Gastrocnemius medialis (tissue), 4 donors: ENCODE results near the gene SESTD1. TPM values are rescaled to one million over a fixed set of nuclear protein-coding genes. Genes with fewer than 3 reads are reported as not detected.

Experiments
- ATAC-seq, 2 donors: fragments of 150-250 bp; one replicate each; pipeline ENCODE4 v1.9.1; 2016
- DNase-seq, 2 donors: peaks; one replicate each; pipeline ENCODE4 v3.0.0-alpha.2; 2019
- H3K27ac ChIP-seq, 4 donors: fragments of 200-600 bp; sonication (generic); 1 replicate in 1 of 4; 2 replicates in 3 of 4; pipeline ENCODE4 v1.5.1; 2016 to 2018; ENCODE audit warnings: mild to moderate bottlenecking in 2 of 4, moderate library complexity in 1 of 4
- H3K27me3 ChIP-seq, 3 donors: fragments of 200-600 bp; sonication (generic) in 2 of 3; 1 replicate in 1 of 3; 2 replicates in 2 of 3; pipeline versions ENCODE4 v1.5.1 to v1.6.0; 2016 to 2019; ENCODE audit warnings: mild to moderate bottlenecking in 1 of 3, moderate library complexity in 1 of 3
- H3K36me3 ChIP-seq, 2 donors: fragments of 200-600 bp; sonication (generic) in 1 of 2; one replicate each; pipeline ENCODE4 v1.5.1; 2017 to 2018
- H3K4me1 ChIP-seq, 2 donors: fragments of 200-600 bp; sonication (generic) in 1 of 2; one replicate each; pipeline ENCODE4 v1.5.1; 2016 to 2017; ENCODE audit warnings: mild to moderate bottlenecking in 2 of 2
- H3K4me3 ChIP-seq, 4 donors: fragments of 200-600 bp; sonication (generic) in 3 of 4; 1 replicate in 1 of 4; 2 replicates in 3 of 4; pipeline ENCODE4 v1.5.1; 2016 to 2019; ENCODE audit warnings: mild to moderate bottlenecking in 2 of 4
- H3K9me3 ChIP-seq, 3 donors: fragments of 200-600 bp; sonication (generic) in 2 of 3; 1 replicate in 1 of 3; 2 replicates in 2 of 3; pipeline ENCODE4 v1.5.1; 2016 to 2019
- CTCF ChIP-seq, 5 experiments: fragments of 450-650 bp in 3 of 5; fragments of 200-600 bp in 2 of 5; sonication (generic) in 2 of 5; IDR thresholded peaks in 4 of 5; conservative IDR thresholded peaks in 1 of 5; 1 replicate in 4 of 5; 2 replicates in 1 of 5; pipeline ENCODE4 v1.5.1; 2016 to 2019; ENCODE audit warnings: antibody characterized with exemption in 5 of 5, mild to moderate bottlenecking in 3 of 5, moderate library complexity in 3 of 5
- POLR2A ChIP-seq, 2 donors: fragments of 450-650 bp; IDR thresholded peaks; one replicate each; pipeline ENCODE4 v1.6.1; 2017; ENCODE audit warnings: antibody characterized with exemption in 2 of 2, mild to moderate bottlenecking in 2 of 2, moderate library complexity in 2 of 2
- in situ Hi-C, 4 donors: fragments of 200-750 bp; cut with MboI; loops; one replicate each; pipeline versions ENCODE4 v1.15.0 to v1.8.0; 2017; ENCODE audit warnings: low sequenced_read_pairs in 4 of 4
- intact Hi-C: fragments of 100-400 bp; cut with DNase I; formaldehyde crosslinking; loops from one replicate; pipeline ENCODE4 v1.15.1; 2023; ENCODE audit warnings: low total_unique reads
- total RNA-seq, 4 donors: library from RNA; depleted of rRNA; stranded (reverse); fragments of >200 nt; gene quantifications; one replicate each; pipeline versions ENCODE4 v1.1.0 to v1.2.3, GENCODE V29; 2016

Gene SESTD1
- total RNA-seq, 4 donors from 2014 or later: 4.1 to 11.0 (median 8.6) TPM

GRCh38 chr2:179252423-179252822 lies 12.2 kb downstream of the SESTD1 start:
- H3K4me1 ChIP-seq: peaks cover 5 to 13% of the 10 kb centered on the region in 2 donors
- H3K27me3 ChIP-seq: no peaks in the 10 kb centered on the region
- H3K4me3 ChIP-seq: no peak overlapping the region
- in situ Hi-C loops (no loop called here), intact Hi-C loops (no loop called here)
- DNase-seq: no peak
- H3K27ac ChIP-seq: no peak overlapping the region
- TF ChIP-seq CTCF (IDR thresholded peaks at IDR 0.05 in 4 of 5, conservative IDR thresholded peaks at IDR 0.05 in 1 of 5) (no peak), POLR2A (IDR thresholded peaks at IDR 0.05) (no peak)
- H3K36me3 ChIP-seq: no peaks in the 10 kb centered on the region
- ATAC-seq: no peak
- no peaks in the 10 kb centered on the region for H3K9me3 ChIP-seq

DNA sequence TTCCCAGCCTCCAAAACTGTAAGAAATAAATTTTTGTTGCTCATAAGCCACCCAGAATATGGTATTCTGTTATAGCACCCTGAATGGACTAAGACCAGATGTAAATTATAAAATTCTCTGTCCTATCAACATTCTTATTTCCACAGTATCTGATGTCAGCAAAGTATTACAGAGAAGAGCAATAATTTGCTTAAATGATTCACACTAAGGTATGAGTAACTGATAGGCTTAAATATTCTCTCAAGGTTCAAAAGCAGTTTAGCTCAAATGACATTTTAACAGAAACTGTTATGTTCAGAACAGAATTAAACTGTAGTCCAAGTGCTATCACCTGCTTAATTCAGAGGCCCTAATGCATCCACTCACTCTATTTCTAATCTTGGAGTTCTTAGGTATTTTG lies 12.8 kb downstream of the SESTD1 start:
- DNase-seq (no peak), ATAC-seq (no peak)
- H3K27ac ChIP-seq: no peak overlapping the region
- H3K27me3 ChIP-seq: no peaks in the 10 kb centered on the region
- H3K36me3 ChIP-seq: no peaks in the 10 kb centered on the region
- H3K9me3 ChIP-seq: no peaks in the 10 kb centered on the region
- peaks cover 5 to 14% of the 10 kb centered on the region in 2 donors for H3K4me1 ChIP-seq
- no peak for TF ChIP-seq POLR2A (IDR thresholded peaks at IDR 0.05)
- no peak for TF ChIP-seq CTCF (IDR thresholded peaks at IDR 0.05 in 4 of 5, conservative IDR thresholded peaks at IDR 0.05 in 1 of 5)
- intact Hi-C loops (no loop called here), in situ Hi-C loops (no loop called here)
- H3K4me3 ChIP-seq: no peak overlapping the region

DNA sequence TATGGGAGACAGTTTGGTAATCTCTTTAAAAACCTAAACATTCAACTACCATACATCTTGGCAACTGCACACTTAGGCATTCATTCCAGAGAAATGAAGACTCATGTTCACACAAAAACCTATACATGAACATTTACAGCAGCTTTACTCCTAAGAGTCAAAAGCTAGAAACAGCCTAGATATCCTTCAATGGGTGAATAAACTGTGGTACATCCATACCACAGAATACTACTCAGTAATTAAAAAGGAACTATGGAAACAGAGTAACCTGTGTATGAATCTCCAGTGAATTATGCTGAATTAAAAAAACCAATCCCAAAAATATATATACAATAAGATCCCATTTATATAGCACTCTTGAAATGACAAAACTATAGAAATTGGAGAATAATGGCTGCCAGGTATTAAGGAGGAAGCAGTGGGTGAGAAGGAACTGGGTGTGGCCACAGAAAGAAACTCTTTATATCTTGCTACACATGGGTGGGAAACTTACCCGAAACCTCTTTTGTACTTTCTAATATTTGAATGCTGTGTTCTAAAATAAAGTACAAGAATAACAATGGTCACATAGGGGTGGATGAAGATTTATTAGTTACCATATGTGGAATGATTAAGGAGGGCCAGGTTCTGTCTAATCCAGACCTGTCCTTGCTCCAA lies 13.7 kb downstream of the SESTD1 start:
- DNase-seq (no peak), ATAC-seq (no peak)
- Histone ChIP-seq H3K4me3 (no peak overlapping the region), H3K4me1 (peaks cover 5 to 14% of the 10 kb centered on the region in 2 donors), H3K36me3 (no peaks in the 10 kb centered on the region), H3K27ac (no peak overlapping the region), H3K9me3 (no peaks in the 10 kb centered on the region), H3K27me3 (no peaks in the 10 kb centered on the region)
- intact Hi-C loops: no loop called here
- in situ Hi-C loops: no loop called here
- TF ChIP-seq CTCF (IDR thresholded peaks at IDR 0.05 in 4 of 5, conservative IDR thresholded peaks at IDR 0.05 in 1 of 5) (no peak), POLR2A (IDR thresholded peaks at IDR 0.05) (no peak)

- intact Hi-C loops: no loop called here
- ATAC-seq: no peak
- H3K27me3 ChIP-seq: no peaks in the 10 kb centered on the region
These were observed 14.5 kb downstream of the SESTD1 start for GRCh38 chr2:179250095-179250494.

More at GRCh38 chr2:179250095-179250494, 14.5 kb downstream of the SESTD1 start:
- peaks cover 5 to 14% of the 10 kb centered on the region in 2 donors for H3K4me1 ChIP-seq
- H3K27ac ChIP-seq: no peak overlapping the region
- no peak for DNase-seq
- no peak overlapping the region for H3K4me3 ChIP-seq
- TF ChIP-seq POLR2A (IDR thresholded peaks at IDR 0.05) (no peak), CTCF (IDR thresholded peaks at IDR 0.05 in 4 of 5, conservative IDR thresholded peaks at IDR 0.05 in 1 of 5) (no peak)
- in situ Hi-C loops: no loop called here
- no peaks in the 10 kb centered on the region for H3K36me3 ChIP-seq
- H3K9me3 ChIP-seq: no peaks in the 10 kb centered on the region
